ENCODE data around the gene CPA1. TPM values are rescaled to one million over a fixed set of nuclear protein-coding genes. Genes with fewer than 3 reads are reported as not detected.

CPA1 gene
- total and polyA plus RNA-seq, 8 donors = 12,124 to 50,686 (median 30,306) TPM

DNA sequence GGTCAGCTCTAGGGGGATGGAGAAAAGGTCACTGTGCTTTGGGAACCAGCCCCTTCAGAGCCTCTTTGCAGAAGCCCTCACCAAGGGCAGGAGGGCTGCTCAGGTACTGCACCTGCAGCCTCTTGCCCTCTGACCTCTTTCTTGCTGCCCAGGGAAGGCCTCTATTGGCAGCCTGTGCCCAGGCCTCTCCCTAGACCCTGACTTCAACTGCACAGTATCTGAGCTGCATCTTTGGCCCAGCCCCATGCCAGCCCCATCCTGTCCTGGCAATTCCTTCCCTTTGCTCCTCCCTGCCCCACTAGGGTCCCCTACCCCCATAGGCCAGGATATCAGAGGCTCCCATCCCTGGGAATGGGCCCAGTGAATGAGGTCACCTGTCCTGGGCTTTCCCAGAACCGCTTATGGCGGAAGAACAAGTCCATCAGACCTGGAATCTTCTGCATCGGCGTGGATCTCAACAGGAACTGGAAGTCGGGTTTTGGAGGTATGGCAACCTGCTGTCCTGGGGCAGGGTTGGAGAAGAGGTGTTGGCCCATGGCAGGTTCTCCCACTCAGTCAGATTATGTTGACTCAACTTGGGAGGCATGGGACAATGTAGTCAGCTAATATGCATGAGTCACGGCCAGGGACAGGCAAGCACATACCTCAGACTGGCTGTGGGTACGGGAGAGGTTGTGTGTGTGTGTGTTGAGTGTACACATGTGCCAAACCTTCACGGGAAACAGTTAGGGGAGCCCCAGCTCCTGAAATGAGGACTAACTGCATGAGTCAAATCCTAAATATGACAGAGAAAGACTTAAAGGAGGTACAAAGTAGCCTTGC, 17.1 kb upstream of the CPA1 start:
- intact Hi-C loops (cut with DNase I) = loop anchor here in 1 of 3 donors (10.0 kb wide), 1 partner anchor 68 kb away; the partner anchor contains the start of gene CPA4
- Histone ChIP-seq H3K9me3 (no peaks in the 10 kb centered on the region), H3K4me3 (no peak overlapping the region), H3K27ac (peak overlapping the region in 1 of 4 donors; percentile 3), H3K27me3 (no peaks in the 10 kb centered on the region), H3K4me1 (peaks cover 14 to 24% (median 21%) of the 10 kb centered on the region in 3 donors), H3K36me3 (no peaks in the 10 kb centered on the region)
- TF ChIP-seq CTCF (IDR thresholded peaks at IDR 0.05) = no peak
- ATAC-seq (peak; percentile 47 to 84 (median 66)), FAIRE-seq (no peak), DNase-seq (peak in 1 of 6 donors; percentile 71)
- 77 to 84% methylated on average over 8 of the region's 8 CpGs for WGBS, 2 donors

- ATAC-seq = peak; percentile 4 to 36 (median 24)
- no peaks in the 10 kb centered on the region for H3K36me3 ChIP-seq
- peak overlapping the region in 2 of 4 donors; percentile 35 to 65 for H3K27ac ChIP-seq
- WGBS, 2 donors = 54 to 57% methylated on average over 4 of the region's 4 CpGs
- H3K4me1 ChIP-seq = peaks cover 19 to 32% (median 26%) of the 10 kb centered on the region in 3 donors
- peak in 1 of 6 donors; percentile 48 for DNase-seq
- no peaks in the 10 kb centered on the region for H3K27me3 ChIP-seq
- no peak for FAIRE-seq
- intact Hi-C loops (cut with DNase I) = loop anchor here in 1 of 3 donors (10.0 kb wide), 1 partner anchor 70 kb away; the partner anchor contains the start of gene CPA4
- no peaks in the 10 kb centered on the region for H3K9me3 ChIP-seq
- no peak for TF ChIP-seq CTCF (IDR thresholded peaks at IDR 0.05)
- no peak overlapping the region for H3K4me3 ChIP-seq
These were observed 15.8 kb upstream of the CPA1 start for GRCh38 chr7:130364451-130364850.

DNA sequence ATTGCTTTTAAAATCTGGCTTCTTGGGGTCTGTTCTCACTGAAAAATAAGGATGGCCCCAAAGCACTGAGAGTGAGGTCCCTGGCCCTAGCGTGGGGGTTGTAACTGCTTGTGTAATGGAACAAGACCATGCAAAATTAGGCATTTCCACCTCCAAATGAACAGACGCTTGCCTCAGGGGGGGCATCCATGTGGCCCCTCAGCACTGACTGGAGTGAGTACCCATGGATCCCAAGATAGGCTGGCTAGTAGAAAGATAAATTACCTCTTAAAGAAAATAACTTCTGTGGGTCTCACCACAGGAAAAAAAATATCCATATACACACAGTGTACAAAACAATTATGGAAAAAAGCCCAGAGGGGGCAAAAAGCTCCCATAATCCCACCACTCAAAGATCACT, 15.2 kb upstream of the CPA1 start:
- 81 to 90% methylated on average over 2 of the region's 2 CpGs for WGBS, 2 donors
- intact Hi-C loops (cut with DNase I) = loop anchor here in 2 of 3 donors (5.0 to 10.0 kb wide), 2 partner anchors 68 to 70 kb away; partner anchors contain the start of gene CPA4 (in 1 of the 2)
- Histone ChIP-seq H3K36me3 (no peaks in the 10 kb centered on the region), H3K4me1 (peaks cover 20 to 39% (median 32%) of the 10 kb centered on the region in 3 donors), H3K27ac (peak overlapping the region in 3 of 4 donors; percentile 28 to 65 (median 35)), H3K4me3 (no peak overlapping the region), H3K27me3 (no peaks in the 10 kb centered on the region), H3K9me3 (no peaks in the 10 kb centered on the region)
- ATAC-seq (peak in 1 of 4 donors; percentile 1), FAIRE-seq (no peak), DNase-seq (peak in 1 of 6 donors; percentile 13)
- TF ChIP-seq CTCF (IDR thresholded peaks at IDR 0.05) = no peak

- ATAC-seq (peak; percentile 52 to 76 (median 70)), DNase-seq (peak in 3 of 6 donors; percentile 57 to 72 (median 66)), FAIRE-seq (no peak)
- intact Hi-C loops (cut with DNase I) = loop anchor here in 2 of 3 donors (5.0 to 10.0 kb wide), 2 partner anchors 68 to 71 kb away; partner anchors contain the start of gene CPA4 (in 1 of the 2)
- no peak for TF ChIP-seq CTCF (IDR thresholded peaks at IDR 0.05)
- H3K4me3 ChIP-seq = no peak overlapping the region
- no peaks in the 10 kb centered on the region for H3K9me3 ChIP-seq
- no peaks in the 10 kb centered on the region for H3K27me3 ChIP-seq
- H3K27ac ChIP-seq = peak overlapping the region in 3 of 4 donors; percentile 28 to 65 (median 35)
- WGBS, 2 donors = 54 to 59% methylated on average over 15 of the region's 15 CpGs
- H3K36me3 ChIP-seq = no peaks in the 10 kb centered on the region
- H3K4me1 ChIP-seq = peaks cover 25 to 45% (median 39%) of the 10 kb centered on the region in 3 donors
These were observed 14.5 kb upstream of the CPA1 start for GRCh38 chr7:130365511-130366441.

Data from pancreas (tissue), 10 donors.